GM10248 (cell line): ENCODE measurements around the gene B2M.

Experiments
- CTCF ChIA-PET: fragments of 300-600 bp; sonication (Branson Sonifier 250); formaldehyde crosslinking; extraction: SDS; loops from one replicate; lab custom pipeline; 2021; ENCODE audit warnings: antibody characterized with exemption; lab: Yijun Ruan, JAX
- POLR2A ChIA-PET: fragments of 350-650 bp; sonication (Branson Sonifier 250); formaldehyde crosslinking; extraction: SDS; loops from one replicate; lab custom pipeline; 2020; ENCODE audit warnings: antibody characterized with exemption; lab: Yijun Ruan, JAX
- DNase-seq: peaks from one replicate; pipeline ENCODE4 v3.0.0; 2012; ENCODE audit errors: extremely low spot score
- CTCF ChIP-seq: IDR thresholded peaks from 2 replicates; pipeline ENCODE4 v1.5.1; 2012; ENCODE audit warnings: mild to moderate bottlenecking, low read depth; ENCODE audit errors: extremely low read depth, missing control alignments, control extremely low read depth

The B2M gene

GRCh38 chr15:44728576-44729407, 17.5 kb downstream of the B2M start:
- ChIA-PET POLR2A (interaction anchor here (0.7 to 5.7 kb wide), 7 partner anchors 8 to 65 kb away, joined by 3 to 112 read pairs (median 11); partner anchors contain the start of genes B2M, PATL2, SPG11 and TRIM69), CTCF (interaction anchor here (0.7 to 4.4 kb wide), 9 partner anchors 8 to 470 kb away, joined by 3 to 34 read pairs (median 3); partner anchors contain the start of genes B2M, PATL2, SPG11 and TRIM69)
- peak; percentile 89 for DNase-seq
- TF ChIP-seq CTCF = no peak

- POLR2A ChIA-PET = interaction anchor here (1.1 to 5.7 kb wide), 5 partner anchors 7 to 66 kb away, joined by 3 to 112 read pairs (median 14); partner anchors contain the start of genes B2M, PATL2, SPG11 and TRIM69
- no peak for DNase-seq
- CTCF ChIA-PET = interaction anchor here (0.7 to 4.4 kb wide), 8 partner anchors 7 to 65 kb away, joined by 3 to 34 read pairs (median 5); partner anchors contain the start of genes B2M, PATL2, SPG11 and TRIM69
- no peak for TF ChIP-seq CTCF
Measured at GRCh38 chr15:44729408-44730127, 18.3 kb downstream of the B2M start.

GRCh38 chr15:44734839-44735481, 23.6 kb downstream of the B2M start:
- no peak for DNase-seq
- TF ChIP-seq CTCF = no peak
- ChIA-PET POLR2A (interaction anchor here (1.5 to 4.1 kb wide), 5 partner anchors 7 to 72 kb away, joined by 3 to 45 read pairs (median 8); partner anchors contain the start of genes B2M, PATL2 and SPG11), CTCF (interaction anchor here (1.2 to 7.0 kb wide), 11 partner anchors 7 to 158 kb away, joined by 3 to 117 read pairs (median 9); partner anchors contain the start of genes B2M, PATL2 and SPG11)

GRCh38 chr15:44735482-44736180, 24.3 kb downstream of the B2M start:
- ChIA-PET POLR2A (interaction anchor here (0.6 to 4.1 kb wide), 8 partner anchors 8 to 73 kb away, joined by 3 to 45 read pairs (median 7); partner anchors contain the start of genes B2M, PATL2 and SPG11), CTCF (interaction anchor here (0.7 to 7.0 kb wide), 20 partner anchors 8 to 158 kb away, joined by 3 to 117 read pairs (median 4); partner anchors contain the start of genes B2M, PATL2 and SPG11)
- no peak for TF ChIP-seq CTCF
- peak; percentile 23 for DNase-seq

GRCh38 chr15:44736181-44736765, 25.0 kb downstream of the B2M start, which contains the start of gene TRIM69:
Gene TRIM69 (plus strand): TSS chr15:44736528. CDS start chr15:44736705, 177 bp downstream.
- no peak for TF ChIP-seq CTCF
- POLR2A ChIA-PET = interaction anchor here (0.6 to 4.1 kb wide), 9 partner anchors 8 to 197 kb away, joined by 3 to 45 read pairs (median 6); partner anchors contain the start of genes B2M, PATL2 and SPG11
- DNase-seq = peak; percentile 16
- CTCF ChIA-PET = interaction anchor here (0.7 to 7.0 kb wide), 22 partner anchors 9 to 159 kb away, joined by 3 to 117 read pairs (median 4); partner anchors contain the start of genes B2M, PATL2 and SPG11
